Stimulated activated CD4-positive, alpha-beta T cell treated with anti-CD3 and anti-CD28 coated beads, TNF-alpha, amount 100 ng/mL, for 48 hours (primary cell): Measurements from ENCODE around the gene MYO1E.

Experiments used
- DNase-seq, 3 donors: peaks; one replicate each; pipeline ENCODE4 v3.0.0-alpha.2; 2020; ENCODE audit warnings: low read depth in 3 of 3

MYO1E gene

DNA sequence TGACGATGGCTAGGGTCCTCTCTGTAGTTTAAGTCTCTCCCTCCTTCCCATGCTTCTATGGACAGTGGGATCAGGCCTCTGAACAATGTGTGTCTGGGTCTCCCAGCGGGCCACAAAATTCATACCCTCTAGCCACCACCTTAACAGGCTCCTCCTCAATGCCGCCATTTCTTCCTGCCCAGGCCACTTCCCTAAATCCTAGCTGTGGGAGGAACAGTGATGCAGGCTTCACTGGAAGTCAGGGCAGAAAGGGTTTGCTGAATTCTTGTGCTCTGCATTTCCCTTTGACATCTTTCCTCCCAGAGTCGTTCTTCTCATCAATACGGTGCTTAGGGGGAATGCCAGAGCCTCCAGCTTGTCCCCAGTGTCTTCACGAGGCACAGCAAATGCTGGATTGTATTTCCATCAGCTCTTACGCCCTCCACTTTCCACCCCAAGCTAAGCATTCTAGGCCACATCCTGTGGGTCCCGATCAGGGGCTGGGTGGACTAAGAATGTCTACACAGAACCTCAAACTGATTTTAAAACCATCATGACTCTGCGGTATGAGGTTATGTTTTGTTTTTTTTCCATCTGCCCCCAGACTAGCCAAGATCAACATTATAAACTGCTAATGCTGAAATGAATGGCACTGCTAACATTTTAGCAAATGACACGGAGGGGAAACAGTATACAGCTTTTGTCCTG lies 177.9 kb downstream of the MYO1E start:
- no peak for DNase-seq

DNA sequence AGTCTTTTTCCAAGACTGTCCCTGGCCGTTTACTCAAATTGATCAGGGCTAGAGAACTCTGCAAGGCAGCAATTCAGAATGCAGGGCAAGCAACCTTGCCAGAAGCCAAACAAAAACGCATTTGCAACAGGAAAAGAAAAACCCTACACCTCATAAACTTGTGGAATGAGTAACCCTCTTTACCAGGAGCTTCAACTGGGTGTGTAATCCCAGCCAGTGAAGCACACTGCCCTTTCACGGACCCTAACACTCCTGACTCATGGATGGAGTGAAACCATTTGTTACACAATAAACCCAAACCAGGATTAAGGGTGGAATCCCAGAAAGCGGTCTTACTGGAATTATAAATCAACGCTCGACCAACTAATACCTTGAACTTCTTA lies 180.8 kb downstream of the MYO1E start:
- no peak for DNase-seq

DNA sequence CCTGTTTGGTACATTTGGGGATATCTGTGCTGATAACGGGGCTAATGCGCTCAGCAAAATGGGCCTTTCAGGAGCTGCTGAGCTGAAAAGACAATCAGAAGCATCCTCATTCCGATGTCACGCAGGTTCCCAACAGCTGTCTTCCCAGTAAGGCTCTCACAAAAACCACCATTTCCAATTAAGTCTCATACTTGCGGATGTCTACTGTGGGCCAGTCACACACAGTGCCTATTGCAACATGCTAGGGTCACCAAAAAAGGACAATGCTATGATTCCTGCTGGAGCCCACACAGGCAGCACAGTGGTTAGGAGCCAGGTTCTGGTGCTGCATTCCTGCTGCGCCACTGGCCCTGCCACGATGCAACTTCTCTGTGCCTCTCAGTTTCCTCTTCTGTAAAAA lies 182.4 kb downstream of the MYO1E start:
- no peak for DNase-seq

DNA sequence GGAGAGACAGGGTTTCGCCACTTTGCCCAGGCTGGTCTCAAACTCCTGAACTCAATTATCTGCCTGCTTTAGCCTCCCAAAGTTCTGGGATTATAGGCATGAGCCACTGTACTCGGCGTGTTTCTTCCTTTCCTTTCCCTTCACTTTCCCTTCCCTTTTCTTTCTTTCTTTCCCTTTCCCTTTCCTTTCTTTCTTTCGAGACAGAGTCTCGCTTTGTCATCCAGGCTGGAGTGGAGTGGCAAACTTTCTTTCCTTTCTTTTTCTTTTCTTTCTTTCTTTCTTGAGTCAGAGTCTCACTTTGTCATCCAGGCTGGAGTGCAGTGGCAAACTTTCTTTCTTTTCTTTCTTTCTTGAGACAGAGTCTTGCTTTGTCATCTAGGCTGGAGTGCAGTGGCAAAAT lies 183.4 kb downstream of the MYO1E start:
- DNase-seq, result no peak

DNA sequence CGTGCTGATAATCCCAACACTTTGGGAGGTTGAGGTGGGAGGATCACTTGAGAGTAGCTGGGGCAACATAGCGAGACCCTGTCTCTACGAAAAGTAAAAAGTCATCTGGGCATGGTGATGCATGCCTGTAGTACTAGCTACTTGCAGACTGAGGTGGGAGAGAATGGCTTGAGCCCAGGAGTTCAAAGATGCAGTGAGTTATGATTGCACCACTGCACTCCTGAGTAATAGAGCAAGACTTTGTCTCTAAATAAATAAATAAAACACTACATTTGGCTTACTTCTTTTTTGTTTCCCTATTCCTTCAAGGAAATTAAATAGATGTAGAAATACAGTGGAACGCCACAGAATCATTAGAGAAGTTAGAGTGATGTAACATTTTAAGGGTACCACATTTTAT lies 186.2 kb downstream of the MYO1E start:
- no peak for DNase-seq

DNA sequence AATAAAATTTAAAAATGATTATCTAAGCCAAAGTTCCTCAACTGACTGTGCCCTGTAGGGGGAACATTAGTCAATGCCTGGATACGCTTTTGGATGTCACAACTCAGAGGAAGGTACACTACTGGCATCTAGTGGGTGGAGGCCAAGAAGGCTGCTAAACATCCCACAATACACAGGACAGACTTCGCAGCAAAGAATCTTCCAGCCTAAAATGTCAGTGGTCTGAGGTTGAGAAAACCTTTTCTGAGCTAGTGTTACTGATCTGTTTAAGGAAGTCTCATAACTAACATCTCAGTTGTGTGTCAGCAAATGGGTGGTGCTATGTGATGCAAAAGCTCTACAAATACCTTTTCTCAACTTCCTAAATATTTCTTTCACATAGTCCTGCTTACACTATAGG lies 186.9 kb downstream of the MYO1E start:
- DNase-seq, result no peak

DNA sequence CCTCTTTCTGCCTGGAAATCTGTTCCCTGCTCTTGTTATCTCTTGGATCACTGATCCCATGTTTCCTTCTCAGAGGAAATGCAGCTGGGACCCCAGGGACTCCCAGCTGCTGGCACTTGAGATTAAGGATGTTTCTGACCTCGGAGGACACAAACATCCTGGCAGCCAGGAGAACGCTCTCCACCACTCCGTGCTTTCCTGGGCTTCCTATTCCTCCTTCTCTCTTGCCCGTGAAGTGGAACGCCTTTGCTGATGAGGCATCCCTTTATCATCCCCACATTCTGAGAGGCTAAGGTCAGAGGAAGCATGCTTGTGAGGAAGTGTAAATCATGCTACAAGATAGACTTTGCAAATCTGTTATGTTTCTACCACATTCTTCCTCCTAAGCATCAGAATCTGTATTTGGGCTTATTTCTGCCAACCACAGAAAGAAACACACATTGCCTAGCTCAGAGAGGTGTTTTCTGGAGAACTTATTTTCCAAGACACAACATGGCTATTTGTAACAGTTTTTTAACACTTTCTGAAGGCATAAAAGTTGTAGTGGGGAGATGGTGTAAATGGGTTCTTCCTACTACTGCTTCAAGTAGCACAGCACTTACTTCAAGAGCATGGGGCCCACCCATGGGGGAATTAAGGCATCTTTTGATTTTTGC lies 191.6 kb downstream of the MYO1E start:
- DNase-seq, result no peak

DNA sequence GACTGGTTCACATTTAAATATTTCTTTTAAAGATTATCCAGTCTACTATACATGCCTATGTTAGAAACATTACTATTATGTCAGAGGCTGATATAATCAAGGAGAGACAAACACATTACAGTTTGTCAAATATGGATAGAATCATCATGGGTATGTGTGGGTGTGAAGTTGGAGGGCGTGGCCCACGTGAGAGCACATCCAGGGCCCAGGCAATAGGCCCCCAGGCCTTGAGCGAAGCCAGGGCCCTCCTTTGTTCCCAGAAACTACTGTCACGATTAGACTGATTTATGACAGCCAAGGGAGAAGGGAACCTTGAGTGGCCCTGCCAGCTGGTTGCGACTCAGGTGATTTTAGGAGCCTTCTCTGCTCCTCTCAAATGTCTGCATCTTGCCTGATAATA lies 193.0 kb downstream of the MYO1E start:
- no peak for DNase-seq

DNA sequence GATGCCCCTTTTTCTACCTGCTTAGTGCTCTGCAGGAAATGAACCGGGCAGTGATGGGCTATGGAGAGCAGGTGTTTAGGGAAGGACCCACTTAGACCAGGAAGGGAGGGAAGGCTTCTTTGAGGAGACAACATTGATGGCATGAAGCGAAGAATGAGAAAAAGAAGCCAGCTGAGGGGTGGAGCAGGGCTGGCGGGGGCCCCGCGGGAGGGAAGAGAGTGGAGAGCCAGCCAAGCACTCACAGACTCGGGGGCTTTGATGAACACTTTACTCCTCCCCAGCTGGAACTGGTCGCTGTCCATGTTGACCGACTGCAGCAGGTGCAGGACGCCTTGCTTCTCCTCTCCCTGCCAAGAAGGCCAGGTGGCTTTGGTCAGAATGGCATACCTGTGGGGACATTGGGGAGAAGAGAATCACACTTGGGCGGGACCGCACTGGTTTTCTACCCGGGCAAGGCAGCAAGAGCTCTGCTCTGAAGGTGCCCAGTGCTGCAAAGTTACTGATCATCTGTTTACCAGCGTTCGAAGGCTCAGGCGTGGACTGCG lies 194.4 kb downstream of the MYO1E start:
- DNase-seq, result no peak

DNA sequence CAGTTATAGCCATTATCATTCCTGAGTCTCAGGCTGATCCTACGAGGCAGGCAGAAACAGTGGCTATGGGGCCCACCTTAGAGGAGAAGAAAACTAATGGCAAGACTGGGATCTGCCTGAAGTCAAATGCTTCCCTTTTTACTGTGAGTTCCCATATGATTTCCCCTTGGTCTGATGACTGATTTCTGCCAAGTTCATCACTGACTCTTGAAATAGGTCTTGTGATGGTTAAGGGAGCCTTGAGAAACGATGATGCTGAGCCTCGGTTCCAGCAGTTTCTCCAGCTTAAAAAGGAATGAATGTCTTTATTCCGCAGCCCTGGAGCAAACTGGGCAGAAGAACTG lies 195.4 kb downstream of the MYO1E start:
- DNase-seq, result no peak

DNA sequence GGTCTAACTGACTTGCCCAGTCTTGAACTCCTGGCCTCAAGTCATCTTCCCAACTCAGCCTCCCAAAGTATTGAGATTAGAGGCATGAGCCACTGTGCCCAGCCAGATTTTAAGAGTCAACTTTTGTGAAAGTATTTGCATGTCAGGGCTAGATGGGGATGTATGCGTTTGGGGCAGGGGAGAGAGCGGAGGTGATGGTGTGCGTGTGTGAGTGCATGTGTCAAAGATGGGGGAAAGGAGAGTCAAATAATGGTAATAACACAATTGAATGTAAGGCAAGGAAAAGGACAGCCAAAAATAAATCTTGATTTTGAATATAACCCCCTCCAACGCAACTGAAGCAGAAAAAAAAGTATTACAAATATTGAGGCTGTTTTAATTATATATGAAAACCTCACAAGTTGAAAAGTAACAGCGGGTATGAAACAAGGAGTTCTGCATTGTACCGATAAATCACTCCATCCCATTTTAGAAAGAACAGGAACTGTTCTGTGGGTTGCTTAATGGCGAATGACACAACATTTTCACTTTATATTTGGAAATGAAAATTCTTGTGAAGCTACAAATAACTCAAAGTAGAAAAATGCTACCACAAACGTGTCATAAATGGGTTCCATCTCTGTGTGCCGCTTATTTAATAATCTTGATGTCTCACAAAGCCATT lies 195.9 kb downstream of the MYO1E start:
- DNase-seq, result no peak

DNA sequence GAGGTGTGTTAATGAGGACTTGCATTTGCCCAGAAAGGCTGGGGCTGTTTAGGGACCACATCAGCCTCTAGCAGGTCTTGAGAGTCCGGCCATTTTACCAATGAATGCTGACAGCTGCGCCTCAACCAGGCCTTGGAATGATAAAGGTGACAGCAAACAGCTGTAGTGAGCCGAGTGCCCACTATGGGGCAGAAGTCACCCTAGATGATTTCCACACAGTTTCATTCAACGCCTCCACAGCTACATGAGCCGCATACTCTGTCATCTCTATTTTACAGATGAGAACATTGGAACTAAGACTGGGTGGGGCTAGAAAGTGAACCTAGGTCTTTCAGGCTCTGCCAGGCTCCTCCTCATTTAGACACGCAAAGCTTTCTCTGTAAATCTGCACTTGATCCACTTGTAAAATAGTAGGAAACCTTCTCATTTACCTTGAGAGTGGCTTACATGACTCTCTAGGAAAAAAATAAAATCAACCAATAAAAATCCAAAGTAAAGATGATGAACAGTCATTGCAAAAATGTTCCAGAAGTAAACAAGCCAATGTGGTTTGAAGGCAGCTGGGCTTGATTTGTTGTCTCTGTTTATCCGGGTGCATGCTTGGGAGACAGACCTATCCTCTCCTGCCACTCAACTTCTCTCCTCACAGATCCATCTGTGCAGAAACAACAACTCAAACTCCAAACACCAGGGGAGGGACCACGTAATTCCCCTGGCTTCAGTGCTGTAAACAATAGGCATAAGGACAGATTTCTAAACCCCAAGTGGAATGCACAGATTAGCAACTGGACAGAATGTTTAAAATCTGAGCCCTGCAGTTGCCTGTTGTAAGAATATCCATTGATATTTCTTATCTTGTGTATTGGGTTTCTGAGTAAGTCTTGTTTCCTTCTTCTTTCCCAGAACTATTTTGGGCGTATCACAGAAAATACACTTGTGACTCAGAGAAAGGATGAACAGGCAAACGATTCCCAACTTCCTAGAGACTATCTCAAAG lies 197.5 kb downstream of the MYO1E start:
- peak; percentile 10 to 45 (median 16) for DNase-seq

DNA sequence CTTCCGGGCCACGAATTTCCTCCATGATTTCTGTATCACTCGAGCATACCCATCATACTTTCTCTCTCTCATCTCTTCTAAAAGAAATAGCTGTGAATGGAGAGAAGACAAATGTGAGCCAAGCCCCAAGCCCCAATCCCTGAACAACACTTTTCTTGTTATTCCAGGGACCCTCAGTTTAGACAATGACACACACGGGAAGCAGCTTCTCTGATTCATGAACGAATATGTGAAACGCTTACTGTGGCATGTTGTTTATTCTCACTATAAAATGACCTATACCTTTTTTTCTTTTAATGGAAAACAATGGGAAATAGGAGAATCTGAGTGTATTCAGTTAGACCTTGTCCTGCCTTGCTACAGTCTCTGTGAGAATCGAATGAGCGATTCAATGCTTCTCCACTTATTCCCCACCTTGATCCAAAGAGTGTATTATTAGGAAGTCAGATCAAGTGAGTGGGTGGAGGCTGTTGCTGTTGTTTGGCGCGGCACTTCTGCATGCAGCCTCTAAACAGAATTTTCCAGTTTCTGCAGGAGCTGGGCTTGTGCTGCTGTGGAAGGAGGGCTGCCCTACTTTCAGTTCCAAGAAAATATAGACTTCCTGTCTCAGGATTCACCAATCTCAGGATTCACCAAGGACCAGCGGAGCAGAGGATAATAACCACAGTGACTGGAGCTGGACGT lies 198.4 kb downstream of the MYO1E start:
- no peak for DNase-seq

DNA sequence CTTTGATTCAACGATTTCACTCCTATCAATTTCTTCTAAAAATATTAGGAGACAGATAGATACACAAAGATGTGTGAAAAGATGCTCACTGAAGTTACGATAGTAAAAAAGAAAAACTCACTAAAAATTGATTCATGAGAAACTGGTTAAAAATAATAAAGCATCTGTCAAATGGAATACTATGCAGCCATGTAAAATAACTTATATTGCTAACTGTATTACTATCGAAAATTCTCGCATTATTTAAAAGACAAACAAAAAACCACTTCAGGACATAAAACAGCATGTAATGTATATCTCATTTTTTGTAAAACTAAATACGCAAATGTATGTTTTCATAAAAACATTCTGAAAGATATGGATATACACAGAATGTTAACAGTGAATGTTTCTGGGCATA lies 199.5 kb downstream of the MYO1E start:
- DNase-seq, result no peak

DNA sequence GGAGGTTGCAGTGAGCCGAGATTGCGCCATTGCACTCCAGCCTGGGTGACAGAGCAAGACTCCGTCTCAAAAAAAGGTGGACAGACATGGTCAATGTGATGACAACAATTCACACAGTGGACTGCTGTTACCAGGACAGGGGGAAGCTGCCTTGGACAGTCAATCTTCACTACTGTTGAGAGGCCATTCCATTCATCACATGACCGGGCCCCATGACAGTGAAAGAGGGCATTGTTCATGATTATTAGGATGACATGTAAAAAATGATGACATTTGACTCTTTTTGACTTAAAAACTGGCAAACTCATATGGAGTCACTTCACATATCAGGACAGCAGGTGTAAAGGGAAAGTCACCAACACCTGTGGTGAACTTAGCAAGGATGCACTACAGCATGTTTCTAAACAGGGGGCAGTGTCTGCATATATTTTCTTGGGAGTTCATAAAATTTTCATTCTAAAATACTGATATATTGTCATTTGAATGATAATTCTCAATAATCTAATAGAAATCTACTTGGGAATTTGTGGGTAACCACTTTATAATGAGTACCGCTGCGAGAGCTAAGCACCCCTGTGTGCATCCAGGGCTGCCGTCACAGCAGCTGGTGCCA lies 200.3 kb downstream of the MYO1E start:
- no peak for DNase-seq

DNA sequence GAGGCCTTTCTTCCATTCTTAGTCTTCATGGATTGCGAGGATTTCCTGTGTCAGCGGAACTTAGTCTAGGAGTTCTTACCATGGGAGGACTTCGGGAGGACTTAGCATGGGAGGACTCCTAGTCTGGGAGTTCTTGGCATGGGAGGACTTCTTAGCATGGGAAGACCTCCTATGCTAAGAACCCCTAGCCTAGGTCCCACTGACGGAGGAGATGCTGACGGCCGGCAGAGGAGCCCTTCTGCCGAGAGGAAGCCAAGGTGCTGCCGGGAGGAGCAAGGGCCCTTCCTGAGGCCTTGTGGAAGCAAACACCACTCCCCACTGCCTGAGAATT lies 201.6 kb downstream of the MYO1E start:
- no peak for DNase-seq

DNA sequence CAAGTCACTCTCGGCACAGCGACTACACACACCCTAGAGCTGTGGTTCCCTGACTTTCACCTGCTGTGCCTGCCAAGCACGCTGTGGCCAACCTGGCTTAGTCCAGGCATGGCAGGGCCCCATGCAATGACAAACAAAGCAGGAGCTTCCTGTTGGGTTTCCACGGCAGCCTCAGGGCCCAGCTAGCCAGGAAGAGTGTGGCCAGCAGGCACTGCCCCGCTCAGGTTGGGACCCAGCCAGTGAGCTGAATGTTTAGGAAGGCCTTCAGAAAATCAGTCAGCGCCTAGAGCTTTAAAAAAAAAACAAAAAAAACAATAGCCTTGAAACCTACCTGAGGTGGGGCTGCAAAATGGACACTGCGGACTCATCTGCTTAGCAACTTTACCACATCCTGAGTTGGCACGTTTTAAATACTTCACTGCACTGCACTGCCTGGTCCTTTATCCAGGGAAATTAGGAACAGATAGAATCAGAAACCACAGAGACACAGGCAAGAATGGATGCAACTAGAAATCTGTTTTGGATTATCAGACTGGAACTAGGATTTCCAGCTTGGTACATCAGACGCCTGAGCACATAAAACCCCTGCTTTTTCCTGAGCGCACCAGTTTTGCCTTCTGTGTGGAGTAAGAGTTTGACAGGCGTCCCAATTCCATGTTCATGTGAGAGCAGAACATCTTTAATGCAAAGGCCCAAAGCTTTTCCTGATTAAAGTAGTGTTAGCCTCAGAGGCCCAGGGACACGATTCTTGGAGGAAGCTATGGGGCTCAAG lies 202.2 kb downstream of the MYO1E start:
- no peak for DNase-seq

DNA sequence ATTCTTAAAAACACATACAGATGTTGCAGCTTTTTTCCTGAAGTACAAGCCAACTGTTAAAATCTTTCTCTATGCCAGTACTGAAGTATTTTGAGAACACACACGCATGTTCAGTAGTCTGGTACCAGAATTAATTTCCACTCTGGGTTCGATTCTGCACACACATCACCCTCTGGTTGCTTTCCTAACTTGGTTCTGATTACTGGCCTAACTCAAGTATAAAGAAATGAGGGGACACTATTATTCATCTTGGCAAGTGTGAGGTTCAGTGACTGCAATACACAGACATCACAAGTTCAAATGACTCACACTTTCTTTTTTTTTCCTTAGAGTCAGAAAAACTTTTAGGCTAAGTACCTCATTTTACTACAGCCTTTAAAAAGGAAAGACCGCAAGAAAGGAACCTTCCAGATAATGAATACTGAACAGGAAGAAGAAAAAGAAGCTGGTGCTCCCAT lies 203.4 kb downstream of the MYO1E start:
- DNase-seq, result no peak

DNA sequence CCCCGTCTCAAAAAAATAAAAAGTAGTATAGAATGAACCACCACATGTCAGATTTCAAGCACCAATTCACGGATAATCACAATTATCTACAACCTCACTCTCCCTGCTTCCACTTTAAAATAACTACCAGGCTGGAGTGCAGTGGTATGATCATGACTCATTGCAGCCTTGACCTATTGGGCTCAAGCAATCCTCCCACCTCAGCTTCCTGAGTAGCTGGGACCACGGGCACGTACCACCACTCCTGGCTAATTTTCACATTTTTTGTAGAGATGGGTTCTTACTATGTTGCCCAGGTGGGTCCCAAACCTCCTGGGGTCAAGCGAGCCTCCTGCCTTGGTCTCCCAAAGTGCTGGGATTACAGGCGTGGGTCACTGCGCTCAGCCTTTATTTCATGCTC lies 204.1 kb downstream of the MYO1E start:
- no peak for DNase-seq

DNA sequence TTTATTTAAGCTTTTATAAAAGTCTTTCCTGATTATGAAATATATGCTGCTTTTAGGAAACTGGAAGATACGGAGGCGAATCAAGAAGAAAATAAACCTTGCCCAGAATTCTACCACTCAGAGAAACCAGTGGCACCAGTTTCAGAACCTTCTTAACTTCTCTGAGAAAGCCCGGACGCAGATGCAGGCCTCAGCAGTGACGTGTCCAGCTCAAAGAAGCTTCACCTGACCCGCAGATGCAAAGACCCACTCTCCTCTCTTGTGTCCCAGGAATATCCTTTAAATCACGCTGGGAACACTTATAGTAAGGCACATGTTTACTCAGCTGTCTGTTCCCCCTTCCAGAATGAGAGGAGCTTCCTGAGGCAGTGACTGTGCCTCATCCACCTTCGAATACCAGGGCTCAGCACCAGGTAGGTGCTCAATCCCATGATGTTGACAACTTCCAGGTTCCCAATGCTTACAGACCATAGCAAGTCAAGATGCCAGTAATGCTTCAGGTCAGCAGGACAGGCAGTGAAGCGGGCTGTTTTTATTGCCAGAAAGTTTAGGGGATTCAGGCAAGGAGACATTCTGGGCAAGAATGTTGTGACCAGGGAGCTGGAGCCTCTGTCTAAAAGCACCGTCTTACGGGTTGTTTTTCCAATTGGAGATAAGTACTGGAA lies 205.9 kb downstream of the MYO1E start:
- no peak for DNase-seq
